Globus pallidus (tissue), 1 donor: ENCODE measurements around the gene RFPL2.
A peak's percentile ranks its signal among the peaks of the same experiment; 100 is the strongest.
"Not testable (repeated sequence)": the region's sequence is repeated elsewhere in the genome, so short reads cannot be mapped to it uniquely, and the experiment has no call there.

Experiments used
- DNase-seq: peaks from one replicate; pipeline ENCODE4 v3.0.0-alpha.2; 2015; ENCODE audit warnings: low spot score

RFPL2 gene

DNA sequence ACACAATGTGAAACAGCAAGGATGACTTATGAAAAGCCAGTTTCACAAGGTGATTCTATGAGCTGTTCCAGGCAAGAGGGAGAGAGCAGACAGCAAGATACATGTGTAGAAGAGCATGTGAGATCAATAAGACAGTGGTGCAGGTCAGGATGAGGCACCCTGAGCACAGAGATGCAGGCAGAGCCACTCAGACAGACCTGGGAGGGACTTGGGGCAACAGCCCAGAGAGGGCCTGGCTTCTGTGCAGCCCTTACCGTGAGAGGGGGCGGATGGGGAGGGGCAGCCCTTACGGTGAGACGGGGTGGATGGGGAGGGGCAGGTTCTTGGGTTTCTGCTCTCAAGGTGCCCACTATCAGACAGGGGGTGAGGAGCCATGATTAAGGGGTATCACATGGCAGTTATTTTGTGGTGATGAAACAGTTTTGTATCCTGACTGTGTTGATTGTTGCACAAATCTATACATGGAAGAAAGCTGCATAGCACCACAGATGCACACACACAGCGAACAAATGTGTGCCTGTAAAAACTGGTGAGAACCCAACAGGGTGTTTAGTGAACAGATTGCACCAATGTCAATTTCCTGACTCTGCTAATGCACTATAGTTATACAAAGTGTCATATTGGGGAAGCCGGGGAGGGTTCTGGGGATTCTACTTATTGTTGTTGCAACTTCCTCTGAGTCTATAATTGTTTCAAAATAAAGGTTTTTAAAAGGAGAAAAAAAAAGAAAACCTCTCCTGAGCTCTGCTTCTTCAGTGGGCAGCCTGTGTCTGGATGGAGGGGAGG, 40.6 kb downstream of the RFPL2 start:
- DNase-seq: no peak

DNA sequence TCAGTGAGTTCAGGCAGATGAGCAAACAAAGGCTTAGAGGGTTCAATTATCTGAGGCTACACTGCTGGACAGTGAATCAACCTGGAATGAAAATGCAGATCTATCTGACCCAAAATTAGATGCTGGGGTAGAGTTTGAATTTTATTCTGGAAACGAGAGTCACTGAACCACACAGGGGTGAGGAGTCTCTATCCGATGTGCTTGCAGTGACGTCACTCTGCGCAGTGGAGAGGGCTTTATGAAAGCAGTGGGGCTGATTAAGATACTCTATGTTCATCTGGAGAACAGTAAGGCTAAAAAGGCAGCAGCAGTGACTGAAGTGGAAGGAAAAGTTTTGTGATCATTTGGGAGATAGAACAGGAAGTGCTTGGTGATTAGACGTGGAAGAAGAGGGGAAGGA, 44.5 kb downstream of the RFPL2 start:
- DNase-seq: not testable (repeated sequence)

DNA sequence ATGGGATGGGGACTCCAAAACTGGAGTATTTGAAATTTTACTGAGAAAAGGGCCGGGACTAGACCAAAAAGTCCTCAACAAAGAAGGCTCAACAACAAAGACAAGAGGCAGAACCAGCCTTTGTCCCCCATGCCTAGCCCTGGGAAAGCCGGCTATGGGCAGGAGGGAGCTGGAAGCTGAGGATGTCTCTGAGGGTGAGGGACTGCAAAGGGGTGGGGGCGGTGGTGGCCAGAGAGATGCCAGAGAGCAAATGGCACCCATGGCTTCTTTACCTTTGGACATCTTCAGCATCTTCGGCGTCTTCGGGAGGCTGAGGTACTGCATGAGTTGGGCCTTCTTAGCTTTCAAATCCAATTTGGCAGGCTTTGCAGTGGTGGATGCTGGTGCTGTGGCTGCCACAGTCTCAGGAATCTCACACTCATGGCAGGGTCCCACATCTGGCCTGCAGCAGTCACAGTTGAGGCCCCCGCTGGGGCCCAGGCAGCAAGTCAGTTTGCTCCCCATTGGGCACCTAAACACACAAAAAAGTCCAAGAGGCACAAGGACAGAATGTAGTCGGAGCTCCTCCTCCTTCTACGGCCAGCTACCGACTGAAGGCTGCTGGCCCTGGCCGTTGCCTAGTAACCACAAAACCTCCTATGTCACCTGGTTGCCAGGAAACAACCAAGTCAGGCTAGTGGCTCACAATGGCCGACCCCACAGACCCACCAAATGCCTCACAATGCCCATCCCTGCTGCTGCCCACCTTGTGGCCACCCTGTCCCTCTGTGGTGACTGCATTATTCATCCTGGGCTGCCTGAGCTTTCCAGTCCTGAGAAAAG, 46.0 kb downstream of the RFPL2 start, which contains the start of gene C22orf42:
C22orf42 (minus strand) TSS at position 592 of the 822 bp plus-strand sequence; CDS start at position 504, 88 bp downstream.
- DNase-seq: no peak

DNA sequence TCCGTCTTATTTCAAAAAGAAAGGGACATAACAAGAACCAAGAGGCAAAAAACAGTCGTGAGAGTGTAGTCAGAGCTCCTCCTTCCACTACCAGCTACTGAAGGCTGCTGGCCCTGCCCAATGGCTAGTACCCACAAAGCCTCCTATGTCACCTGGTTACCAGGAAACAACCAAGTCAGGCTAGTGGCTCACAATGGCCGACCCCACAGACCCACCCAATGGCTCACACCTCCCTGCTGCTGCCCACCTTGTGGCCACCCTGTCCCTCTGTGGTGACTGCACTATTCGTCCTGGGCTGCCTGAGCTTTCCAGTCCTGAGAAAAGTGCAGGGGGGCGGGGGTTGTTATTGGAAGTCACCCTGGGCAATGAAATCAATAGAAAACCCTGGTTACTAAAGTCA, 47.2 kb downstream of the RFPL2 start:
- not testable (repeated sequence) for DNase-seq

DNA sequence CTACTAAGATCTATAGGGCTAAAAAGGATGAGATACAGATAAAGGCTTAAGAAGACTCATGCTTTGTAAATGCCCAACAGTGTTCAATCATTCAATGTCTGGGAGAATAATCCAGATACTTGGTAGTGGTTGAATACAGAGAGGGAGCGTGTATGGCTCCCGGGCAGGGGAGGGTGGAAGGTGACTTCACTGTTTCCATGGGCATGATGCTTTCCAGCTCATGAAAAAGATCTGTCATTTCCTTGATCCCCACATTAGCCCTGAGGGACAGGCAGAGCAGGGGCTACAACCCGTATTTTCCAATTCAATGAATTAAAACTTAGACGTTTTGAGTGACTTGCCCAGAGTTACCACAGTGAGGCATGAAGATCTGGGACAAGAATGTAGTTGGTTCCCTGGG, 50.1 kb downstream of the RFPL2 start:
- DNase-seq: not testable (repeated sequence)

DNA sequence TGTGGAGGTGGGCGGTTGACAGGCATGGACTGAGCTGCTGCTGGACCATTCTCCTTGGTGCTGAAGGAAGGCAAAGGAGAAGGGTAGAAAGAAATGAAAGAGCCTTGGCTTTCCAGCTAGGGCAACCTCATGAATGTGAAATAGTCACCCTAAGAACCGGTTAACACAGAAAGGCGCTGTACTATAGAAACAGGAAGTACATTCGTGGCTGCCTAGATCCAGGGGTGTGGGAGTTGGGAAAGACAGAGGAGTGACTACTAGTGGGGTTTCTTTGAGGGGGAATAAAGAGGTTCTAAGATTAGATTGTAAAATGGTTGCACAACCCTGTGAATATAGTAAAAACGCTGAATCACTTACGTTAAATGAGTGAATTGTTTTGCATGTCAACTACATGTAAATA, 53.2 kb downstream of the RFPL2 start:
- DNase-seq: not testable (repeated sequence)

DNA sequence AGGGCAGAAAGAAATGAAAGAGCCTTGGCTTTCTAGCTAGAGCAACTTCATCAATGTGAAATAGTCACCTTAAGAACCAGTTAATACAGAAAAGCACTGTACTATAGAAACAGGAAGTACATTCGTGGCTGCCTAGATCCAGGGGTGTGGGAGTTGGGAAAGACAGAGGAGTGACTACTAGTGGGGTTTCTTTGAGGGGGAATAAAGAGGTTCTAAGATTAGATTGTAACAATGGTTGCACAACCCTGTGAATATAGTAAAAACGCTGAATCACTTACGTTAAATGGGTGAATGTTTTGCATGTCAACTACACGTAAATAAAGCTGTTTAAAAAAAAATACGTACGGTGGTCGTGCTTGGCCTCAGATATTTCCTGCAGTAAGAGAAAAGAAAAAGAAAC, 54.2 kb downstream of the RFPL2 start:
- DNase-seq: not testable (repeated sequence)

DNA sequence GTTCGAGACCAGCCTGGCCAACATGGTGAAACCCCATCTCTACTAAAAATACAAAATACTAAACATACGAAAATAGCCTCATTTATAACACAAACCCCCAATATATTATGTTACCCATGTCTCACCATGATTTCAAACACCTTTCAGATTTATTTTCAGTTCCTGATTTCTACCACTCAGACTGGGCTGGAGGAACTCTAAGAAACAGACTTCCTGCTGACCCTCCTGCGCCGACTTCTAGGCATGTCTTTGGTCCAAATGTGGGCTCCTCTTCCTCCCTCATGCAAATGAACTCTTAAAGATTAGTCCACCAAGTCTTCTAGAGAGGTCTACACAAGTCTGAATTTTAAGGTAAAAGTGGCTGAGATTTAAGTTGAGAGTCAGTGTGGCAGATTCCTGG, 56.5 kb downstream of the RFPL2 start:
- DNase-seq: not testable (repeated sequence)

DNA sequence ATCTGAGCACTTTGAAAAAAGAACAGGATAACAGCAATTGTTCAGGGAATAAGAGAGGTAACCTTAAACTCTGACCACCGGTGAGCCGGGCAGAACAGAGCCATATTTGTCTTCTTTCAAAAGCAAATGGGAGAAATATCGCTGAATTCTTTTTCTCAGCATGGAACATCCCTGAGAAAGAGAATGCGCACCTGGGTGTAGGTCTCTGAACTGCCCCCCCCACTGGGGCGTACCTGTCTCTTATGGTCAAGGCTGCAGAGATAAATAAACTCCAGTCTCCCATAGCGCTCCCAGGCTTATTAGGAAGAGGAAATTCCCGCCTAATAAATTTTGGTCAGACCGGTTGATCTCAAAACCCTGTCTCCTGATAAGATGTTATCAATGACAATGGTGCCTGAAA, 57.7 kb downstream of the RFPL2 start:
- DNase-seq: not testable (repeated sequence)

DNA sequence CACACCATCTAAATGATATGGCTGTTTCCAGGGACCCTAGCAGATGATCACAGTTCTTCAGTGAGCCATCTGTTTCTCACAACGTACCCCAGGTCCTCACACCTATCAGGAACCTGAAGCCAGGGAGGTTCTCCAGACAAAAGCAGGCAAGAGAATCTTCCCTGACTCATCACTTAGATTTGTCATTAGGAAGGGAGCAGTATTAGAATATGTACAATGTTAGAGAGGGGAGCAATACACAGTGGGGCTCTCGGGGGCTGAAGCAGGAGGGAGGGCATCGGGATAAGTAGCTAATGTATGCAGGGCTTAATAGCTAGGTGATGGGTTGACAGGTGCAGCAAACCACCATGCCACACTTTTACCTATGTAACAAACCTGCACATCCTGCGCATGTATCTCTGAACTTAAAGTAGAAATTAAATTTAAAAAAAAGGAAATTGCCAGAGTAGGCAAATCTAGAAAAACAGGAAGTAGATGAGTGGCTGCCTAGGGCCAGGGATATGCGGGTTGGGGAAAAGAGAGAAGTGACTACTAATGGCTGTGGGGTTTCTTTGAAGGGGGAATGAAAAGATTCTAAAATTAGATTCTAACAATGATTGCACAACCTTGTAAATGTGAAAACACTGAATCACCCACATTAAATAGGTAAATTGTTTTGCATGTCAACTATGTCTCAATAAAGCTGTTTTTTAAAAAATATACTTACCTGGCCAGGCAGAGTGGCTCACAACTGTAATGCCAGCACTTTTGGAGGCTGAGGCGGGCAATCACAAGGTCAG, 60.2 kb downstream of the RFPL2 start:
- DNase-seq: peak; percentile 35

DNA sequence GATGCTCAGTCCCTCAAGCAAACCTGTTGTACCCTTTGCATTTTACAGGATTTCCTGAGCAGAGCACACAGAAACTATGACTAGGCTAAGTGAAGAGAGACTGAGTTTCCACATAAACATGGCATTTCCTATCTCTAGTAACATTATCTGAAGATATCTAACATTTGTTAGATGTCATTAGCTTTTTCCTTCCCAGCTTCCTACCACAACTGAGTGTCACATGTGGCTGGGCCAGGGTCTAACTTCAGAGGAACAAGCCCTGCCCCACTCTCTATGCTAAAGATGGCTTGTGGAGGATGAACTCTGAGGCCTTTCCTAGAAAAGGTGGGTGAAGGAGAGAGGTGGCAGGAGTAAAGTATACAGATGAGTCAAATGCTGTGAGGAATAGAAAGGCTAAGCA, 62.3 kb downstream of the RFPL2 start:
- DNase-seq: no peak

DNA sequence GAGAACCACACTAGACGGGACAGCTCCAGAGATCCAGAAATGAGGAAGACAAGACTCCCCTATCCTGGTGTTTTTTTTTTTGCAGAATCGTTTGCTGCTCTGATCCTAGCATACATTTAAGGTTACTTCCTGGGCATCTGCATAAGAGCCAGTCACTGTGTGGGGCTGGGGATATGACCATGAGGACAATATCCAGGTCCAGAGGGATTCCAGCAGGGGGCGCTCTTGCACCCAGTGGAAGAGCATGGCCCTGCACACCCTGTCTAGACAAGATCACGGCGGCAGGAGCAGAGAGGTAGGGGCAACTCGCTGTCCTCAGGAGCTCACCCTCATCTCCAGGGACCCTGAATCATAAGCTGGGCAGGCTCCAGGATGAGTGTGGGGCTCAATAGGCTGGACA, 64.2 kb downstream of the RFPL2 start:
- DNase-seq: not testable (repeated sequence)
